H1 (cell line): ENCODE measurements around the gene GPR141. TPM values are rescaled to one million over a fixed set of nuclear protein-coding genes. Genes with fewer than 3 reads are reported as not detected.

Source experiments
- BRCA1 ChIP-seq: IDR thresholded peaks from 2 replicates; pipeline ENCODE4 v1.6.1; 2012; ENCODE audit warnings: low read depth, low read length, improper control_type of control experiment
- CBX8 ChIP-seq: fragments of 300-800, 300-1000 bp; sonication (generic); IDR thresholded peaks from 2 replicates; pipeline ENCODE4 v1.7.1; 2016; ENCODE audit warnings: low read depth, low read length, borderline replicate concordance
- E2F6 ChIP-seq: IDR thresholded peaks from 2 replicates; pipeline ENCODE4 v1.6.1; 2012; ENCODE audit warnings: inconsistent platforms
- HDAC2 ChIP-seq, 2 experiments: fragments of 300-600 bp in 1 of 2; sonication (generic) in 1 of 2; IDR thresholded peaks; 2 replicates each; pipeline ENCODE4 v1.6.1; 2011 to 2012; ENCODE audit warnings: low read depth in 2 of 2, low read length in 2 of 2, mild to moderate bottlenecking in 2 of 2, moderate library complexity in 2 of 2, borderline replicate concordance in 1 of 2, inconsistent platforms in 1 of 2
- KDM4A ChIP-seq: IDR thresholded peaks from one replicate; pipeline ENCODE4 v1.7.1; 2012; ENCODE audit warnings: low read depth, mild to moderate bottlenecking, moderate library complexity, low read length, inconsistent platforms; ENCODE audit not compliant: severe bottlenecking
- MAX ChIP-seq: IDR thresholded peaks from 2 replicates; pipeline ENCODE4 v1.6.1; 2012; ENCODE audit warnings: inconsistent platforms
- POLR2AphosphoS5 ChIP-seq: IDR thresholded peaks from 2 replicates; pipeline ENCODE4 v1.6.1; 2011; ENCODE audit warnings: low read depth, low read length
- RFX5 ChIP-seq: IDR thresholded peaks from 2 replicates; pipeline ENCODE4 v1.6.1; 2011; ENCODE audit warnings: low read depth, low read length, improper control_type of control experiment, borderline replicate concordance
- SIRT6 ChIP-seq: IDR thresholded peaks from one replicate; pipeline ENCODE4 v1.7.1; 2012; ENCODE audit warnings: low read length, inconsistent platforms
- polyA plus RNA-seq, 7 experiments: library from polyadenylated mRNA; depleted of rRNA in 3 of 7; stranded (reverse) in 5 of 7; unstranded in 2 of 7; fragments of >200 nt in 5 of 7; fragments of 200-250 nt in 2 of 7; gene quantifications; 1 replicate in 5 of 7; 2 replicates in 1 of 7; 4 replicates in 1 of 7; pipeline versions ENCODE4 v1.2.1 to v1.2.3, GENCODE V29; 2011 to 2013; ENCODE audit warnings: missing spikeins in 2 of 7, mixed read lengths in 2 of 7
- total RNA-seq: library from RNA; stranded (reverse); fragmentation: NEBNext Ultra II Directional; extraction: Animal tissue kit (Norgen Biotek cat#: 25700); gene quantifications from 2 replicates; pipeline ENCODE4 v1.2.1, GENCODE V29; 2021
- TF ChIP-seq, protein P1 (sequence below): fragments of 300-600 bp; sonication (generic); IDR thresholded peaks from 2 replicates; pipeline ENCODE4 v1.7.1; 2012; ENCODE audit warnings: low read length, moderate library complexity, mild to moderate bottlenecking, inconsistent platforms; ENCODE audit not compliant: insufficient replicate concordance

The GPR141 gene
- total and polyA plus RNA-seq, 2 of the 8 experiments (the other 6 are each of a cell fraction or from before 2014, with no cell fraction given) = 0.45 to 1.0 TPM

DNA sequence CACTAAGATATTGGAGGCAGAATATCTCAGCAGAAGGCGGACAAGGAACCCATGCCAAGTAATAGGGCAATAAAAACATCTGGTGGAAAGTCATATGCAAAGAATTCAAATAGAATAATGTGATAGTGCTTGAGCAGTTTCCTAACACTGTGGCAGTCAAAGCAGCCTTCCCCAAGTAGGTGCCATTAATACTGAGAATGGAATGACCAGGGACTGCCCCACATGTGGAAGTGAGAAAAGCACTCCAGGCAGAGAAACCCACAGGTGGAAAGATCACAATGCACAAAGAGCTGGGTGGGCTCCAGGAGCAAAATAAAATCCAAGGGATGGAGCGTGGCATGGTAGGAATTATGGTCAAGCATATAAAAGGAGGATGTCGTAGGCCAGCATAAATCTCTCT, 100.4 kb downstream of the GPR141 start (continued):
- TF ChIP-seq, protein P1, sequence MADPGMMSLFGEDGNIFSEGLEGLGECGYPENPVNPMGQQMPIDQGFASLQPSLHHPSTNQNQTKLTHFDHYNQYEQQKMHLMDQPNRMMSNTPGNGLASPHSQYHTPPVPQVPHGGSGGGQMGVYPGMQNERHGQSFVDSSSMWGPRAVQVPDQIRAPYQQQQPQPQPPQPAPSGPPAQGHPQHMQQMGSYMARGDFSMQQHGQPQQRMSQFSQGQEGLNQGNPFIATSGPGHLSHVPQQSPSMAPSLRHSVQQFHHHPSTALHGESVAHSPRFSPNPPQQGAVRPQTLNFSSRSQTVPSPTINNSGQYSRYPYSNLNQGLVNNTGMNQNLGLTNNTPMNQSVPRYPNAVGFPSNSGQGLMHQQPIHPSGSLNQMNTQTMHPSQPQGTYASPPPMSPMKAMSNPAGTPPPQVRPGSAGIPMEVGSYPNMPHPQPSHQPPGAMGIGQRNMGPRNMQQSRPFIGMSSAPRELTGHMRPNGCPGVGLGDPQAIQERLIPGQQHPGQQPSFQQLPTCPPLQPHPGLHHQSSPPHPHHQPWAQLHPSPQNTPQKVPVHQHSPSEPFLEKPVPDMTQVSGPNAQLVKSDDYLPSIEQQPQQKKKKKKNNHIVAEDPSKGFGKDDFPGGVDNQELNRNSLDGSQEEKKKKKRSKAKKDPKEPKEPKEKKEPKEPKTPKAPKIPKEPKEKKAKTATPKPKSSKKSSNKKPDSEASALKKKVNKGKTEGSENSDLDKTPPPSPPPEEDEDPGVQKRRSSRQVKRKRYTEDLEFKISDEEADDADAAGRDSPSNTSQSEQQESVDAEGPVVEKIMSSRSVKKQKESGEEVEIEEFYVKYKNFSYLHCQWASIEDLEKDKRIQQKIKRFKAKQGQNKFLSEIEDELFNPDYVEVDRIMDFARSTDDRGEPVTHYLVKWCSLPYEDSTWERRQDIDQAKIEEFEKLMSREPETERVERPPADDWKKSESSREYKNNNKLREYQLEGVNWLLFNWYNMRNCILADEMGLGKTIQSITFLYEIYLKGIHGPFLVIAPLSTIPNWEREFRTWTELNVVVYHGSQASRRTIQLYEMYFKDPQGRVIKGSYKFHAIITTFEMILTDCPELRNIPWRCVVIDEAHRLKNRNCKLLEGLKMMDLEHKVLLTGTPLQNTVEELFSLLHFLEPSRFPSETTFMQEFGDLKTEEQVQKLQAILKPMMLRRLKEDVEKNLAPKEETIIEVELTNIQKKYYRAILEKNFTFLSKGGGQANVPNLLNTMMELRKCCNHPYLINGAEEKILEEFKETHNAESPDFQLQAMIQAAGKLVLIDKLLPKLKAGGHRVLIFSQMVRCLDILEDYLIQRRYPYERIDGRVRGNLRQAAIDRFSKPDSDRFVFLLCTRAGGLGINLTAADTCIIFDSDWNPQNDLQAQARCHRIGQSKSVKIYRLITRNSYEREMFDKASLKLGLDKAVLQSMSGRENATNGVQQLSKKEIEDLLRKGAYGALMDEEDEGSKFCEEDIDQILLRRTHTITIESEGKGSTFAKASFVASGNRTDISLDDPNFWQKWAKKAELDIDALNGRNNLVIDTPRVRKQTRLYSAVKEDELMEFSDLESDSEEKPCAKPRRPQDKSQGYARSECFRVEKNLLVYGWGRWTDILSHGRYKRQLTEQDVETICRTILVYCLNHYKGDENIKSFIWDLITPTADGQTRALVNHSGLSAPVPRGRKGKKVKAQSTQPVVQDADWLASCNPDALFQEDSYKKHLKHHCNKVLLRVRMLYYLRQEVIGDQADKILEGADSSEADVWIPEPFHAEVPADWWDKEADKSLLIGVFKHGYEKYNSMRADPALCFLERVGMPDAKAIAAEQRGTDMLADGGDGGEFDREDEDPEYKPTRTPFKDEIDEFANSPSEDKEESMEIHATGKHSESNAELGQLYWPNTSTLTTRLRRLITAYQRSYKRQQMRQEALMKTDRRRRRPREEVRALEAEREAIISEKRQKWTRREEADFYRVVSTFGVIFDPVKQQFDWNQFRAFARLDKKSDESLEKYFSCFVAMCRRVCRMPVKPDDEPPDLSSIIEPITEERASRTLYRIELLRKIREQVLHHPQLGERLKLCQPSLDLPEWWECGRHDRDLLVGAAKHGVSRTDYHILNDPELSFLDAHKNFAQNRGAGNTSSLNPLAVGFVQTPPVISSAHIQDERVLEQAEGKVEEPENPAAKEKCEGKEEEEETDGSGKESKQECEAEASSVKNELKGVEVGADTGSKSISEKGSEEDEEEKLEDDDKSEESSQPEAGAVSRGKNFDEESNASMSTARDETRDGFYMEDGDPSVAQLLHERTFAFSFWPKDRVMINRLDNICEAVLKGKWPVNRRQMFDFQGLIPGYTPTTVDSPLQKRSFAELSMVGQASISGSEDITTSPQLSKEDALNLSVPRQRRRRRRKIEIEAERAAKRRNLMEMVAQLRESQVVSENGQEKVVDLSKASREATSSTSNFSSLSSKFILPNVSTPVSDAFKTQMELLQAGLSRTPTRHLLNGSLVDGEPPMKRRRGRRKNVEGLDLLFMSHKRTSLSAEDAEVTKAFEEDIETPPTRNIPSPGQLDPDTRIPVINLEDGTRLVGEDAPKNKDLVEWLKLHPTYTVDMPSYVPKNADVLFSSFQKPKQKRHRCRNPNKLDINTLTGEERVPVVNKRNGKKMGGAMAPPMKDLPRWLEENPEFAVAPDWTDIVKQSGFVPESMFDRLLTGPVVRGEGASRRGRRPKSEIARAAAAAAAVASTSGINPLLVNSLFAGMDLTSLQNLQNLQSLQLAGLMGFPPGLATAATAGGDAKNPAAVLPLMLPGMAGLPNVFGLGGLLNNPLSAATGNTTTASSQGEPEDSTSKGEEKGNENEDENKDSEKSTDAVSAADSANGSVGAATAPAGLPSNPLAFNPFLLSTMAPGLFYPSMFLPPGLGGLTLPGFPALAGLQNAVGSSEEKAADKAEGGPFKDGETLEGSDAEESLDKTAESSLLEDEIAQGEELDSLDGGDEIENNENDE = no peak
- TF ChIP-seq MAX (no peak), CBX8 (no peak), POLR2AphosphoS5 (no peak), HDAC2 (IDR thresholded peaks at IDR 0.05; ENCODE audit: borderline replicate concordance in 1 of 2, low read depth in 2 of 2, low read length in 2 of 2) (no peak), BRCA1 (no peak), E2F6 (no peak), KDM4A (no peak), SIRT6 (no peak), RFX5 (no peak)
